Stomach (tissue), 4 donors: Measurements from ENCODE around the gene ZFP36.
A peak's percentile ranks its signal among the peaks of the same experiment; 100 is the strongest.

Experiments
- CTCF ChIP-seq, 7 experiments: fragments of 450-650 bp in 4 of 7; fragments of 200-600 bp in 3 of 7; sonication (generic) in 3 of 7; IDR thresholded peaks; one replicate each; pipeline ENCODE4 v1.5.1; 2016 to 2019; ENCODE audit warnings: antibody characterized with exemption in 7 of 7, control low read depth in 2 of 7, mild to moderate bottlenecking in 1 of 7
- EP300 ChIP-seq: sonication (generic); formaldehyde crosslinking; IDR thresholded peaks from one replicate; pipeline ENCODE4 v1.6.1; 2017; ENCODE audit warnings: antibody characterized with exemption
- POLR2A ChIP-seq, 4 donors: fragments of 450-650 bp; IDR thresholded peaks; one replicate each; pipeline ENCODE4 v1.6.1; 2016; ENCODE audit warnings: antibody characterized with exemption in 4 of 4, control low read depth in 2 of 4, mild to moderate bottlenecking in 1 of 4, moderate library complexity in 1 of 4
- POLR2AphosphoS5 ChIP-seq, 3 donors: sonication (generic); formaldehyde crosslinking; IDR thresholded peaks; one replicate each; pipeline ENCODE4 v1.6.1; 2016; ENCODE audit warnings: antibody characterized with exemption in 3 of 3

DNA sequence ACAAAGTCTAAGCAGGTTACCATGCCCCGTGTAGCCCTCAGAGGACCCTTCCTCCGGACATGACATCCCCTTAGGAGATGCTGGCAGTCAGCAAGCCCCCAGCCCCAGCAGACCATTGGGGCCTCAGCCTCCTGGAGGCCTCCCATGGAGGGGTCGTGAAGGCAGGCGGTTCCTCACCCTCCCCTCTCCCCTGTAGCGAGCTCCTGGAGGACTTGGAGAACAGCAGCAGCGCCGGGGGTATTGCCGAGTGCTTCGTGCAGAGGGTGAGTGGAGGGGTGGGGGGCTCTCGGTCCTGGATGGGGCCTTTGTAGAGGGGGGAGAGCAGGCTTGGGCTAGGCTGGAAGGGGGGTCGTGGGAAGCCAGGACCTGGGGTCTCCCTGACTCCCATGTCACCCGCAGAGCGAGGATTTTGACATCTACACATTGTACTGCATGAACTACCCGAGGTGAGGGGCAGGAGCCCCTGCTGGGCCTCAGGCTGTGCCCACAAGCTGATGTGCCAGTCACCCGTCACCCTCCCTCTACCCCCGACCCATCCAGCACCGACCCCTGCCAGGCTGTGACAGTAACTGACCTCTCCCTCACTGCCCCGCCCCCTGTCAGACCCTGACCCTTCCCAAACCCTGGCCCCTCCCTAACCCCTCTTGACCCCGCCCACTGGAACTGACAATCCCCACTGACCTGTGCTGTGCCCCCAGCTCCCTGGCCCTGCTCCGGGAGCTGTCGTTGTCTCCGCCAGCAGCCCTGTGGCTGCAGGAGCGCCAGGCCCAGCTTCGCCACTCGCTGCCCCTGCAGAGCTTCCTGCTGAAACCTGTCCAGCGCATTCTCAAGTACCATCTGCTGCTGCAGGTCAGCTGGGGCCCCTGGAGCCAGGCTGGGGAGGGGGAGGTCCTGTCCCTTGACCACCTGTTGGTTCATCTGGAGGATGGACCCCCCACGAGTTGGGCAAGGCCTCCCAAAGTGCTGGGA lies 9.8 kb downstream of the ZFP36 start:
- TF ChIP-seq EP300 = no peak
- no peak for TF ChIP-seq POLR2A (IDR thresholded peaks at IDR 0.05)
- no peak for TF ChIP-seq CTCF (IDR thresholded peaks at IDR 0.05)
- TF ChIP-seq POLR2AphosphoS5 (IDR thresholded peaks at IDR 0.05) = peak in 1 of 3 donors; percentile 20
